IPS-18a (cell line): ENCODE measurements around the gene KCNK17.
"Not testable (repeated sequence)": the region's sequence is repeated elsewhere in the genome, so short reads cannot be mapped to it uniquely, and the experiment has no call there.

Experiments
- H3K27ac ChIP-seq: one replicate; pipeline ENCODE4 v1.5.1; 2013; ENCODE audit warnings: low read length
- H3K27me3 ChIP-seq: one replicate; pipeline ENCODE4 v1.6.1; 2013; ENCODE audit warnings: mild to moderate bottlenecking, low read length; ENCODE audit not compliant: control insufficient read depth, insufficient read depth
- H3K36me3 ChIP-seq: one replicate; pipeline ENCODE4 v1.6.1; 2013; ENCODE audit warnings: low read depth, low read length; ENCODE audit not compliant: control insufficient read depth
- H3K4me1 ChIP-seq: one replicate; pipeline ENCODE4 v1.6.1; 2013; ENCODE audit warnings: low read depth, low read length; ENCODE audit not compliant: control insufficient read depth
- H3K4me3 ChIP-seq: one replicate; pipeline ENCODE4 v1.5.1; 2013; ENCODE audit warnings: low read length
- H3K9ac ChIP-seq: one replicate; pipeline ENCODE4 v1.6.1; 2013; ENCODE audit warnings: mild to moderate bottlenecking, low read length, moderate library complexity
- H3K9me3 ChIP-seq: one replicate; pipeline ENCODE4 v1.6.1; 2013; ENCODE audit warnings: low read depth, low read length; ENCODE audit not compliant: control insufficient read depth

KCNK17 gene

DNA sequence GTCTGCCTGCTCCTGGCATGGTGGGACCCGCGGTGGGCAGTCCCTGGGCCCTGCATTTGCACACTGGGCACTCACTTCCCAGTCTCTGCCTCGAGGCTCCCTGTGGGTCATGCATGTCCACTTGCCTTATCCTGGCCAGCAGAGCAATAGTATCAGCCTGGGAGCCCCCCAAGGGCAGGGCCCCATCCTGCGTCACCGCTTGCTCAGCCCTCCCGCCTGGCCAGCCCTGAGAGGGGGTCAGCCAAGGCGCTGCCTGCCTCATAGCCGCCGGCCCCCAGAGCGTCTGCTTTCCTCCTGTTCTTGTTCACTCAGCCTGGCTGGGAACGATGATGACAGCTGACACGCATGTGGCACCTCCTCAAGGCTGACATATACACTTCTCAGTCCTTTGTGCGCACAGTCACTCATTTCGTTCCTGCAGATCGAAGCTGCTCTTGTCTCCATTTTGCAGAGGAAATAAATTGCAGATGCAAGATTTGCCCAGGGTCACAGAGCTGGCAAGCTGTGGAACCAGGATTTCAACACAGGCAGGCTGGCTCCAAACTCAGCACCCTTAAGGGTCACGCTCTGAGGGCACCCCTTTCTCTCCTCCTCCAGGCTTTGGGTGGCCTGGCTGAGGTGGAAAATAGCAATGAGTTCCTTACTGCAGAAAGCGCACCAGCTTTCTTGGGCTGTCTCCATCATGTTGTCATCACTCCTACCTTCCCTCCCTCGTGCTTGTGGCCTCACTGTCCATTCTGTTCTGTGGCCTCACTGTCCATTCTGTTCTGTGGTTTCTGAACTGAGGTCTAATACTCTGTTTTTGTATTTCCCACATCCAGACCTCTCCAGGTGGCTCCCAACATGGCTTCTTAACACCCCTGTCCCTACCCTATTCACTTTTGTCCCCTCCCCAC, 17.2 kb downstream of the KCNK17 start:
- Histone ChIP-seq H3K36me3 (no peaks in the 10 kb centered on the region), H3K9ac (no peak overlapping the region), H3K4me1 (peaks cover 2% of the 10 kb centered on the region), H3K9me3 (no peaks in the 10 kb centered on the region), H3K4me3 (no peak overlapping the region), H3K27me3 (peaks cover 5% of the 10 kb centered on the region), H3K27ac (no peak overlapping the region)

DNA sequence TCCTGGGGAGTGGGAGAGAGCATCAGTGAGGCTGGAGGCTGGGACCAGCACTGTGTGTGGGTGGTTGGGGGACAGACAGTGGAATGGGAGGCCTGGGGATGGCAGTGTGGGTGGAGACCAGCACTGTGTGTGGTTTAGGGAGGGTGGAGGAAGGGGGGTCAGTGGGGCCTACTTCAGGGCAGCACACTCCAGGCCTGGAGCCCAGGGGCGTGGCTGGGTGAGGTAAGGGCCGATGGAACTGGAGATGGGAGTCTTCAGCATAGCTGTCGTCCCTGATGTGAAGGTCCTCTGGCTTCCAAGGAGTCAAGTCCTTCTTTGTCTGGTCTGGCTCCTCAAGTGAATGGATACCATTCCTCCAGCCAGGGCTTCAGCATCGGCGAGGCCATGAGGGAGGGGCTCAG, 18.6 kb downstream of the KCNK17 start:
- Histone ChIP-seq H3K4me1 (peaks cover 11% of the 10 kb centered on the region), H3K9me3 (no peaks in the 10 kb centered on the region), H3K36me3 (no peaks in the 10 kb centered on the region), H3K27ac (no peak overlapping the region), H3K9ac (no peak overlapping the region), H3K27me3 (peaks cover 5% of the 10 kb centered on the region), H3K4me3 (no peak overlapping the region)

DNA sequence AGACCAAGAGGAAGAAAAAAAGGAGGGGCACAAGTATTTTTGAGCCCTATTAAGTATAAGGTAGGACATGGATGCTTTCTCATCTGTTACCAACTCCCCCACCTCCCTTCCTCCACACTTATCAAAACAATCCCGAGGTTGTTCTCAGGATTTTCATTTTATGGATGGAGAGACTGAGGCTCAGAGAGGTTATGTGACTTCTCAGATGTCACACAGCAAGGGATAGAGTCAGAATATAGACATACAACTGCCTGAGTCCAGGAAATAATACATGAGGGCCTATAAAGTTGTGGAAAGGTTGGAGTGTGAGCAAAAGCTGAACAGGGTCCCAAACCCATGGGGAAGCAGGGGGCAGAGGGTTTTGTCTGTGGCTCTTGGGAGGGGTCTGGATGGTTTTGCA, 19.3 kb downstream of the KCNK17 start:
- H3K9ac ChIP-seq: no peak overlapping the region
- H3K9me3 ChIP-seq: no peaks in the 10 kb centered on the region
- H3K27me3 ChIP-seq: peaks cover 5% of the 10 kb centered on the region
- H3K4me1 ChIP-seq: peaks cover 12% of the 10 kb centered on the region
- H3K27ac ChIP-seq: no peak overlapping the region
- H3K36me3 ChIP-seq: no peaks in the 10 kb centered on the region
- no peak overlapping the region for H3K4me3 ChIP-seq

DNA sequence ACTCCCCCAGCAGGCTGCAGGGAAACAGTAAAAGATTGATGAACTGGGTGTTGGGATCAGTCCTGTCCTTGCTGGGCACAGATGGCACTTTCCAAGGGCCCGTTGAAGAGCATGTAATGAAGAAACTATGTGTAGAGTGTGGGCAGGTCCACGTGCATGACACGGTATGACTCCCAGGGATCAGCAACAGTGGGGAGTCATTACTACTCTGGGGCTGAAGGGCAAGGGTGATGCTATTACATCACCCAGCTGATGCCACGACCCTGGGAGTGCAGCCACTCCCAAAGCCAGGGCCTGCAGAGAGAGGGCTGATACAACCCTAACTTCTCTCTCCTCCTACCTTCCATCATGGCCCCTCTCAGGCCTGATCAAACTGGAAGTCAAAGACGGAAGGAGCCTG, 20.1 kb downstream of the KCNK17 start:
- no peak overlapping the region for H3K9ac ChIP-seq
- H3K27ac ChIP-seq: no peak overlapping the region
- H3K4me1 ChIP-seq: peaks cover 12% of the 10 kb centered on the region
- H3K9me3 ChIP-seq: no peaks in the 10 kb centered on the region
- H3K4me3 ChIP-seq: no peak overlapping the region
- H3K27me3 ChIP-seq: peaks cover 5% of the 10 kb centered on the region
- H3K36me3 ChIP-seq: no peaks in the 10 kb centered on the region

DNA sequence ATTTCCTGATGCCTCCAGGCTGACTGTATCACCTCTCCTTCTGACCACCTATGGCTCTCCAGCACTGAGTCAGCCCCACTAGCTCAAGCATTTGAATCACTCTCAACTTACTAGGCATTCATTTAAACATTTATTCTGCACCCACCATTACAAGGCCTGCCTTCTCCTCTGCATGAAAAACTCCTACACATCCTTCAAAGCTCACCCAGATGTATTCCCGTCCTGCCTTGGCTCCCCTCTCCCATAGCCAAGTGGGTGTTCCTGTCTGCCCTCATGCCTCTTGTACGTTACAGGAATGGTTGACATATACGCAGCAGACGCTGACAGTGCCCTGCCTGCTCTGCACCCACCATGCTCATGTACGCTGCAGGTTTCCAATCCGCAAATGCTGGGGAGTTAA, 21.6 kb downstream of the KCNK17 start:
- no peak overlapping the region for H3K27ac ChIP-seq
- H3K9ac ChIP-seq: no peak overlapping the region
- peaks cover 5% of the 10 kb centered on the region for H3K27me3 ChIP-seq
- H3K36me3 ChIP-seq: no peaks in the 10 kb centered on the region
- no peak overlapping the region for H3K4me3 ChIP-seq
- H3K4me1 ChIP-seq: peaks cover 12% of the 10 kb centered on the region
- H3K9me3 ChIP-seq: no peaks in the 10 kb centered on the region

DNA sequence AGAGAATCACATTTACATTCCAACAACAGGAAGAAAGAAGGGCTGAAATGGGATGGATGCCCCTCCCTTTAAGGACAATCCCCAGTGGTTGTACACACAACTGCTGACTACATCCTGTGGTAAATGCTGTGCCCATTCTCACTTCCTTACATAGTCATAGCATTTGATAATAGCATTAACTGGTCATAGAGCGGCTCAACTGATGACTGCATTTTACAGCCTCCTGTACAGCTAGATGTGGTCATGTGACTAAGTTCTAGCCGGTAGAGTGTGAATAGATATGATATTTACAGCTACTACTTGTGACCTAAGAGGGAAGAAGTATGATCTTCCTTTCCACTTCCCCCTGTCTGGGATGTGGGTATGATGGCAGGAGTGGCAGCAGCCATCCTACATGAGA, 24.7 kb downstream of the KCNK17 start:
- no peak overlapping the region for H3K4me3 ChIP-seq

DNA sequence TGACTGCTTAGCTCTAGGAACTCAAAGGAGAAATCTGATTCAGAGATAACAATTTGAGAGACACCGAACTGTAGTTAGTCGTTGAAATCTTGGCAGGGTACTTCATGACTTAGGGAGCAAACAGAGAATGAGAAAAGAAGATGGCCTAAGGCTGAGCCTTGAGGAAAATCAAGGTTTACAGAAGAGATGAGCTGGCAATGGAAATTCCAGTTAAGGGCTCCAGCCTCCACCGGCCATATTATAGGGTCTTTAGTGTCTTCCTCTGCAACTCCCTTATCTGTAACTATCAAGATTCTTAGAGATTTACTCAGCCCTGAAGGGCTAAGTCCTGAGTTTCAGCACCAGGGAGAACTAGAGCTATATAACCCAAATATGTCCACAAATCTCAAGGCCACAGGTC, 26.6 kb downstream of the KCNK17 start:
- peaks cover 12% of the 10 kb centered on the region for H3K4me1 ChIP-seq

More for the DNA sequence above, 24.7 kb downstream of the KCNK17 start:
- Histone ChIP-seq H3K27me3 (peaks cover 5% of the 10 kb centered on the region), H3K9ac (no peak overlapping the region), H3K4me1 (peaks cover 12% of the 10 kb centered on the region), H3K36me3 (no peaks in the 10 kb centered on the region), H3K9me3 (no peaks in the 10 kb centered on the region), H3K27ac (no peak overlapping the region)

DNA sequence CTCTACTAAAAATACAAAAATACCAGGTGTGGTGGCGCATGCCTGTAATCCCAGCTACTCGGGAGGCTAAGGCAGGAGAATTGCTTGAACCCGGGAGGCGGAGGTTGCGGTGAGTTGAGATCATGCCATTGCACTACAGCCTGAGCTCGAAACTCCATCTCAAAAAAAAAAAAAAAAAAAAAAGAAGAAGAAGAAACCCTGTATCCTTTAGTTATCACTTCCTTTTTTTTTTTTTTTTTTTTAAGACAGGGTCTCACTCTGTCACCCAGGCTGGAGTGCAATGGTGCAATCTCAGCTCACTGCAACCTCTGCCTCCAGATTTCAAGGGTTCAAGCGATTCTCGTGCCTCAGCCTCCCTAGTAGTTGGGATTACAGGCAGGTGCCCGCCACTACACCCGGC, 27.6 kb downstream of the KCNK17 start:
- not testable (repeated sequence) for H3K9me3 ChIP-seq, H3K4me1 ChIP-seq, H3K27me3 ChIP-seq, H3K27ac ChIP-seq, H3K9ac ChIP-seq, H3K36me3 ChIP-seq, H3K4me3 ChIP-seq

More for the DNA sequence above, 26.6 kb downstream of the KCNK17 start:
- no peaks in the 10 kb centered on the region for H3K36me3 ChIP-seq
- H3K4me3 ChIP-seq: no peak overlapping the region
- peaks cover 4% of the 10 kb centered on the region for H3K27me3 ChIP-seq
- H3K9ac ChIP-seq: no peak overlapping the region
- H3K9me3 ChIP-seq: no peaks in the 10 kb centered on the region
- no peak overlapping the region for H3K27ac ChIP-seq

DNA sequence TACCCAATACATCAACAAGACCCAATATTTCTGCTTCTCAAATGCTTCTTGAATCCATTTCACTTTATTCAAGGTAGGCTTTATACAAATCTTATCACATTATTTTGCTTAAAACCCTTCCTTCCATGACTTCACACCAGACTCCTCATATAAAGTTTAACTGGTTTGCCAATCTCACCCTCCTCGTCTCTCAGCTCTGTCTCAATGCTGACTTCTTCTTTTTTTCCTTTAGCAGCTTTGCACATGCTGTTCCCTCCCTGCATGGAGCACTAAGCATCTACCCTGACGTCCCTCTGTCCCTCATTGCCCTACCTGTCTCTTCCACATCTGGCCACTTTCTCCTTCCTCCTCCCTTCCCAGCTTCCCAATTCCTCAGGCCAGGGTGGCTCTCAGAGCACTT, 31.4 kb downstream of the KCNK17 start:
- H3K27me3 ChIP-seq: no peaks in the 10 kb centered on the region
- no peak overlapping the region for H3K9ac ChIP-seq
- no peaks in the 10 kb centered on the region for H3K9me3 ChIP-seq
- H3K27ac ChIP-seq: no peak overlapping the region
- H3K4me1 ChIP-seq: no peaks in the 10 kb centered on the region
- no peak overlapping the region for H3K4me3 ChIP-seq
- no peaks in the 10 kb centered on the region for H3K36me3 ChIP-seq

DNA sequence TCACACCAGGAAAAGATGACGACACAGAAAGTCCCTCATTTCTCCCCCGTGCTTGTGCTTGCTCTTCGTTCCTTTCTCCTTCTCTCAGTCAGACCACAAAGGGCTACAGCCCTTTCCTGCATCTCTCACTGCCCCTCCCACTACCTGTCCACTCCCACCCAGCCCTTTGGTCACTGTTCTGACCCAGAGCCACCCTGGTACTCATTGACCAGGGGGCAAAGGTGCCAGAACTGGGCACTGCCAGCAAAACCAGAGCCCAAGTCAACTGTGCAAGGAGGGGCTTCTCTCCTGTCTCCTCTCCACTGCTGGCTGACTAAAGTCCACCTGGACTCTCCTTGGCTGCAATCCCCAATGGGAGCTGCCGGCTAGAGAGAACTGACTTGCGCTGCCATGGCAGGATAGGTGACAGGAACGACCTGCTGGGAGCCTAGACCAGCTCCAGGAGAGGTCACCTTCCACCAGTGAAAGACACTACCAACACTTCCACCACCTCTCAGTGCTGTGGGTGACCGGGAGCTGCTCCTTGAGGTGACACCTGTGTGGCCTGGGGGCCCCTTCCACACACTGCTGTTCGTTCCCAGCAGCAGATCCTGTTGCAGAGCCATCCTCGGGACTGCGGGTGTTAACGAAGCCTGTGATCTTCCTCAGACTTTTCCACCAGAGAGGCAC, 32.8 kb downstream of the KCNK17 start:
- no peaks in the 10 kb centered on the region for H3K27me3 ChIP-seq
- no peak overlapping the region for H3K4me3 ChIP-seq
- no peaks in the 10 kb centered on the region for H3K4me1 ChIP-seq
- no peaks in the 10 kb centered on the region for H3K36me3 ChIP-seq
- no peaks in the 10 kb centered on the region for H3K9me3 ChIP-seq
- no peak overlapping the region for H3K27ac ChIP-seq
- H3K9ac ChIP-seq: no peak overlapping the region

DNA sequence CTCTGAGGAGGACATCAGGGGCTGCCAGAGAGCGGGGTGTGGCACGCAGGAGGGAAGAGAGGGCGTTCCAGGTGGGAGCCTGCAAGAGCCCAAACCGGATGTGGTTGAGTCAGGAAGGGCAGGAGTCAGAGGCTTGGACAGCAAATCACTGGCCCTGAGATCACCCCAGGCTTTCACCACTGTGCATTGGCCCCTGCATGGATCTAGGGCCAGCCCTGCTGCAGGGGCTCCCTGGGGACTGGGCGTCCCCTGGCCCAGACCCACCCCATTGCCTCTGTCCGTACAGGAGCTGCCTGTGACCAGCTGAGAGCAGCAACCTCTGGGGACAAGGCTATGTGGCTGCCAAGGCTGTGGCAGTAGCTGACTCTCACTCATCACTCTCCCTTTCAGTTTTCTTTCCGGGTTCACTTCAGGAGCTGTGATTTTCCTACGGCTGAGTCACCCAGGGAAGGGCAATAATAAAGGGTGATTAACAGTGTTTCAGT, 33.9 kb downstream of the KCNK17 start:
- Histone ChIP-seq H3K9ac (no peak overlapping the region), H3K4me1 (no peaks in the 10 kb centered on the region), H3K27ac (no peak overlapping the region), H3K9me3 (no peaks in the 10 kb centered on the region), H3K4me3 (no peak overlapping the region), H3K36me3 (no peaks in the 10 kb centered on the region), H3K27me3 (no peaks in the 10 kb centered on the region)
